PFSK-1 (cell line): ENCODE data around the gene UBE2E3.

Experiments
- FOXP2 ChIP-seq: optimal IDR thresholded peaks from 2 replicates; pipeline ENCODE3; 2011; ENCODE audit warnings: borderline replicate concordance, control low read depth, inconsistent platforms; ENCODE audit not compliant: insufficient read depth; ENCODE audit errors: extremely low read length, extremely low read depth
- POLR2AphosphoS5 ChIP-seq: IDR thresholded peaks from 2 replicates; pipeline ENCODE4 v1.6.1; 2012; ENCODE audit warnings: low read depth, mild to moderate bottlenecking, control low read depth, low read length, moderate library complexity
- REST ChIP-seq, 2 experiments: IDR thresholded peaks; 2 replicates each; pipeline versions ENCODE4 v1.6.1 to v1.8.0; 2011 to 2012; ENCODE audit warnings: low read depth in 2 of 2, low read length in 2 of 2, control low read depth in 1 of 2, inconsistent platforms in 1 of 2, mild to moderate bottlenecking in 1 of 2, moderate library complexity in 1 of 2; ENCODE audit not compliant: insufficient read depth in 1 of 2
- SIN3A ChIP-seq: IDR thresholded peaks from 2 replicates; pipeline ENCODE4 v1.6.1; 2012; ENCODE audit warnings: mild to moderate bottlenecking, low read length, moderate library complexity, borderline replicate concordance; ENCODE audit not compliant: insufficient read depth
- TAF1 ChIP-seq: IDR thresholded peaks from 2 replicates; pipeline ENCODE4 v1.6.1; 2012; ENCODE audit warnings: low read length, control low read depth, borderline replicate concordance; ENCODE audit not compliant: insufficient read depth

- TF ChIP-seq POLR2AphosphoS5: no peak
- no peak for TF ChIP-seq REST (IDR thresholded peaks at IDR 0.05; ENCODE audit: insufficient read depth in 1 of 2, low read depth in 2 of 2, low read length in 2 of 2)
- no peak for TF ChIP-seq SIN3A
- no peak for TF ChIP-seq FOXP2
- TF ChIP-seq TAF1: no peak
Observed at GRCh38 chr2:180943275-180943674, 37.1 kb upstream of the UBE2E3 start.
